Measurements from ENCODE around the gene VPS9D1. TPM values are rescaled to one million over a fixed set of nuclear protein-coding genes. Genes with fewer than 3 reads are reported as not detected.
A peak's percentile ranks its signal among the peaks of the same experiment; 100 is the strongest.

VPS9D1 gene
- total RNA-seq, 1 donor from 2014 or later = 17.1 TPM

DNA sequence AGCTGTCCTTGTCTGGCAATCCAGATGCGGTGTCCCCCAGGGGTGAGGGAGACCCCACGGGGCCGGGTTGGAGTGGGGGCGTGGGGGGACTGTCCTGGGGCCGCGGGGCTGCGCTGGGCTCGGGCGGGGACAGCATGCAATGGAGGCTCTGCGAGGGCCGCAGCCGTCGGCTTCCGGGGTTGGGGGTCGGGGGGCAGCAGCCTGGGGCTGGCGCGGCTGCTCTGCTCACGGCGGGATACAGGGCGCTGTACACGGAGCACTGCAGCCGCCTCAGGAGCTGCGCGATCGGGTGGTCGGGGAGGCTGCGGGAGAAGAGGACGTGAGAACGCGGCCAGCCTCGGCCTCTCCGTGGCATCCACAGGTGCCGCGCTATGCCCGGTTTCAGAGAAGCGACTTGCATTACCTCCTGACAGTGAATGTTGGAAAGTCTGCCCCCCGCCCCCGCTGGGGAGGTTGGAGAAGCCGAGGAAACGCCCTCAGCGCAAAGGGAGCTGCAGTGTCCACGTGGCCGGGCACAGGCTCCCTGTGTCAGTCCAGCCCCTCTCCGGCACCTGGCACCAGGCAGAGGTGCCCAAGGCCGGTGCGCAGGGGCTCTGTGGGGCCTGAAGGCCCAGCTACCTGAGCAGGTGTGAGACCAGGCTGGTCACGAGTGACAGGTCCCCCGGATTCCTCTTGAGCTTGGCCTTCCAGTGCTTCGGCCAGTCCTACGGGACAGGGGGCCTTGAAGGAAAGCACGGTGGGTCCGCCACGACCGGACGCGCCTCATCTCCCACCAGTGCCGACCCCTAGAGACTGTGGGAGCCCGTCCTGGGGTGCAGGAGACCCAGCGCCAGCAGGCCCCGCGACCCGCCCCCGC is 9.8 kb downstream of the VPS9D1 start:
- H3K27ac Mint-ChIP-seq = no peak overlapping the region
- no peaks in the 10 kb centered on the region for H3K4me1 Mint-ChIP-seq
- H3K36me3 Mint-ChIP-seq = peaks cover 7% of the 10 kb centered on the region
- H3K27me3 Mint-ChIP-seq (ENCODE audit: low read depth) = no peaks in the 10 kb centered on the region
- no peak for TF ChIP-seq CTCF (IDR thresholded peaks at IDR 0.05; ENCODE audit: unreplicated experiment)
- DNase-seq (ENCODE audit: low spot score in 2 of 2, unreplicated experiment in 2 of 2) = no peak
- H3K9me3 Mint-ChIP-seq = peaks cover 4% of the 10 kb centered on the region
- H3K4me3 Mint-ChIP-seq = no peak overlapping the region

GRCh38 chr16:89709716-89710432 is 10.8 kb downstream of the VPS9D1 start:
- Mint-ChIP-seq H3K4me3 (peak overlapping the region; percentile 38), H3K9me3 (peaks cover 2% of the 10 kb centered on the region), H3K36me3 (peaks cover 6% of the 10 kb centered on the region), H3K4me1 (no peaks in the 10 kb centered on the region), H3K27ac (no peak overlapping the region), H3K27me3 (ENCODE audit: low read depth) (peaks cover 5% of the 10 kb centered on the region)
- no peak for DNase-seq (ENCODE audit: low spot score in 2 of 2, unreplicated experiment in 2 of 2)
- no peak for TF ChIP-seq CTCF (IDR thresholded peaks at IDR 0.05; ENCODE audit: unreplicated experiment)

- DNase-seq (ENCODE audit: low spot score in 2 of 2, unreplicated experiment in 2 of 2) = no peak
- TF ChIP-seq CTCF (IDR thresholded peaks at IDR 0.05; ENCODE audit: unreplicated experiment) = no peak
- H3K27ac Mint-ChIP-seq = no peak overlapping the region
- H3K36me3 Mint-ChIP-seq = no peaks in the 10 kb centered on the region
- H3K9me3 Mint-ChIP-seq = no peaks in the 10 kb centered on the region
- H3K4me3 Mint-ChIP-seq = no peak overlapping the region
- no peaks in the 10 kb centered on the region for H3K4me1 Mint-ChIP-seq
- H3K27me3 Mint-ChIP-seq (ENCODE audit: low read depth) = peaks cover 7% of the 10 kb centered on the region
Observed at GRCh38 chr16:89709166-89709565, 11.5 kb downstream of the VPS9D1 start.

GRCh38 chr16:89708481-89708931 is 12.2 kb downstream of the VPS9D1 start:
- no peaks in the 10 kb centered on the region for H3K36me3 Mint-ChIP-seq
- no peak overlapping the region for H3K27ac Mint-ChIP-seq
- H3K4me1 Mint-ChIP-seq = no peaks in the 10 kb centered on the region

GRCh38 chr16:89707695-89708094 is 13.0 kb downstream of the VPS9D1 start:
- Mint-ChIP-seq H3K27me3 (ENCODE audit: low read depth) (peaks cover 10% of the 10 kb centered on the region), H3K4me1 (no peaks in the 10 kb centered on the region), H3K27ac (no peak overlapping the region), H3K9me3 (no peaks in the 10 kb centered on the region), H3K4me3 (no peak overlapping the region), H3K36me3 (no peaks in the 10 kb centered on the region)
- DNase-seq (ENCODE audit: low spot score in 2 of 2, unreplicated experiment in 2 of 2) = no peak
- TF ChIP-seq CTCF (IDR thresholded peaks at IDR 0.05; ENCODE audit: unreplicated experiment) = no peak

More at GRCh38 chr16:89708481-89708931, 12.2 kb downstream of the VPS9D1 start:
- Mint-ChIP-seq H3K4me3 (no peak overlapping the region), H3K9me3 (no peaks in the 10 kb centered on the region), H3K27me3 (ENCODE audit: low read depth) (peaks cover 8% of the 10 kb centered on the region)
- no peak for TF ChIP-seq CTCF (IDR thresholded peaks at IDR 0.05; ENCODE audit: unreplicated experiment)
- no peak for DNase-seq (ENCODE audit: low spot score in 2 of 2, unreplicated experiment in 2 of 2)

Data from mesothelial cell of epicardium (in vitro differentiated cells).